Central memory CD8-positive, alpha-beta T cell (primary cell): ENCODE results near the gene TUBA1C.
A peak's percentile ranks its signal among the peaks of the same experiment; 100 is the strongest.
"Not testable (repeated sequence)": the region's sequence is repeated elsewhere in the genome, so short reads cannot be mapped to it uniquely, and the experiment has no call there.

Source experiments
- ATAC-seq: fragments of 150-1000 bp; cut with Tn5 transposase; replicated peaks from 2 replicates; pipeline ENCODE4 v1.10.0; 2022; ENCODE audit warnings: mild to moderate bottlenecking, moderate FRiP score, moderate number of reproducible peaks; ENCODE audit not compliant: poor library complexity, severe bottlenecking; ENCODE audit errors: extremely low read depth
- DNase-seq, 2 donors: peaks; one replicate each; pipeline ENCODE4 v3.0.0; 2021; ENCODE audit warnings: low spot score in 2 of 2
- H3K27ac Mint-ChIP-seq: one replicate; pipeline ENCODE4 v1.8.0; 2022; ENCODE audit warnings: low read depth, mild to moderate bottlenecking, moderate library complexity, mixed read lengths
- H3K27me3 Mint-ChIP-seq: one replicate; pipeline ENCODE4 v1.8.0; 2022; ENCODE audit warnings: mixed read lengths
- H3K36me3 Mint-ChIP-seq: one replicate; pipeline ENCODE4 v1.8.0; 2022; ENCODE audit warnings: mild to moderate bottlenecking, moderate library complexity, mixed read lengths; ENCODE audit not compliant: insufficient read depth
- H3K4me1 Mint-ChIP-seq: one replicate; pipeline ENCODE4 v1.8.0; 2022; ENCODE audit warnings: mixed read lengths
- H3K4me3 Mint-ChIP-seq: one replicate; pipeline ENCODE4 v1.8.0; 2022; ENCODE audit warnings: mild to moderate bottlenecking, moderate library complexity, mixed read lengths
- H3K9me3 Mint-ChIP-seq: one replicate; pipeline ENCODE4 v1.8.0; 2022; ENCODE audit warnings: mixed read lengths

Gene TUBA1C

DNA sequence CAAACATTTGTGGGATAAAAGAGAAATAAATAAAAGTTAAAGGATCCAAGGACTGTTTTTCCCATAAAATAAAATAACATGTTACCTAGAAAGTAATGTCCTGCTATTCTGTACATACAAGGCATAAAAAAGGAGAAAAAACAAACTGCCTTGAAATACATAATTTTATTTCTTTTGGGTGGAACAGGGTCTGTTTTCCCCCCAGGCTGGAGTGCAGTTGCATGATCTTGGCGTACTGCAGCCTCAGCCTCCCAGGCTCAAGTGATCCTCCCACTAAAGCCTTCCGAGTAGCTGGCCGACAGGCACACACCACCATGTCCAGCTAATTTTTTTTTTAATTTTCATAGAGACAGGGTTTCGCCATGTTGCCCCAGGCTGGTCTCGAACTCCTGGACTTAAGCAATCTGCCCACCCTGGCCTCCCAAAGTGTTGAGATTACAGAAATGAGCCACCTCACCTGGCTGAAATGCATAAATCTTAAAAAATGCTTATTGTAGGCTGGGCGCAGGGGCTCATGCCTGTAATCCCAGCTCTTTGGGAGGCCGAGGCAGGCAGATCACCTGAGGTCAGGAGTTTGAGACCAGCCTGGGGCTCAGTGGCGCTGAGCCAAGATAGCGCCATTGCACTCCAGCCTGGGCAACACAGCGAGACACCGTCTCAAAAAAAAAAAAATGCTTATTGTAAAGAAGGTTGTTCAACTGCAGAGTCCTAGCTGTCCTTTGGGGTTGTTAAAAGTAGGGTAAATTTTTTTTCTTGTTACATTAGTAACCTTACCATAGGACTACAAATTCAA lies 4.1 kb upstream of the TUBA1C start:
- Mint-ChIP-seq H3K9me3 (no peaks in the 10 kb centered on the region), H3K27ac (no peak overlapping the region), H3K36me3 (peaks cover 15% of the 10 kb centered on the region), H3K4me1 (peaks cover 17% of the 10 kb centered on the region), H3K27me3 (no peaks in the 10 kb centered on the region), H3K4me3 (no peak overlapping the region)
- no peak for DNase-seq
- ATAC-seq = no peak

GRCh38 chr12:49261721-49262120 lies 3.2 kb upstream of the TUBA1C start:
- no peak for ATAC-seq
- no peaks in the 10 kb centered on the region for H3K27me3 Mint-ChIP-seq
- H3K27ac Mint-ChIP-seq = no peak overlapping the region
- H3K4me1 Mint-ChIP-seq = peaks cover 17% of the 10 kb centered on the region
- no peaks in the 10 kb centered on the region for H3K9me3 Mint-ChIP-seq
- no peak overlapping the region for H3K4me3 Mint-ChIP-seq
- DNase-seq = no peak
- H3K36me3 Mint-ChIP-seq = peaks cover 17% of the 10 kb centered on the region

DNA sequence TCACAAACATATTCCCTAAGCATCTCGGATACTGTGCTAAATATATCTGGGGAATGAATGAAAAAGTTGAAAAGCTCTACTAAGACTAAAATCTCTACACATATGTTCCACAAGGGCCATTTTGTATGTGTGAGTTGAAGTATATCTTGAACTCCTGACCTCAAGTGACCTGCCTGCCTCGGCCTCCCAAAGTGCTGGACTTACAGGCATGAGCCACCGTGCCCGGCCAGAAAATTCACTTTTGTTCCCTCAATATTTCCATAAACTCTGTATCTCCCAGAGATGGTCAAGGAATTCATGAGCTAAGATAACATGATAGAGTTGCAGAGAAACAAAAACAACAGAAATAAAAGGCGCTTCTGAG lies 1.5 kb upstream of the TUBA1C start:
- Mint-ChIP-seq H3K9me3 (no peaks in the 10 kb centered on the region), H3K36me3 (peaks cover 17% of the 10 kb centered on the region), H3K27ac (no peak overlapping the region), H3K4me1 (peaks cover 25% of the 10 kb centered on the region), H3K27me3 (no peaks in the 10 kb centered on the region), H3K4me3 (peak overlapping the region; percentile 85)
- DNase-seq (no peak), ATAC-seq (no peak)

DNA sequence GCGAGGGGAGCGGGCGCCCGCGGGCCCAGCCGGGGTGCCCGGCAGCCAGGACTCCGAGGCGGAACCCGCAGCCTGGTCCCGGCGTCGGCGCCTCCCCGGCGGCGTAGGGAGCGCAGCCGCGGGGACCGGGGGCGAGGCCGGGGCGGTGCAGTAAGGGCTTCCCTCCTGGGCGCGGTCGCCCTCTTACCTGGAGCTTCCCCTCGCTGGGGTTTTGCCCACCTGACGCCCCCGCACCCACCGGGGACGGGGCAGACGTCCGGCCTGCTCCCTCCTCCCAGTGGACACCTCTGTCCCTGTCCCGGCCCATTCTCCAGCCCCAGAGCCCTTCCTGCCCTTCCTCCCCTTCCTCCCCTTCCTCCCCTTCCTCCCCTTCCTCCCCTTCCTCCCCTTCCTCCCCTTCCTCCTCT lies 413 bp upstream of the TUBA1C start:
- DNase-seq (peak; percentile 13 to 26), ATAC-seq (peak; percentile 39)
- peak overlapping the region; percentile 92 for H3K27ac Mint-ChIP-seq
- peaks cover 19% of the 10 kb centered on the region for H3K36me3 Mint-ChIP-seq
- H3K4me1 Mint-ChIP-seq = peaks cover 30% of the 10 kb centered on the region
- H3K9me3 Mint-ChIP-seq = no peaks in the 10 kb centered on the region
- H3K4me3 Mint-ChIP-seq = peak overlapping the region; percentile 85
- no peaks in the 10 kb centered on the region for H3K27me3 Mint-ChIP-seq

DNA sequence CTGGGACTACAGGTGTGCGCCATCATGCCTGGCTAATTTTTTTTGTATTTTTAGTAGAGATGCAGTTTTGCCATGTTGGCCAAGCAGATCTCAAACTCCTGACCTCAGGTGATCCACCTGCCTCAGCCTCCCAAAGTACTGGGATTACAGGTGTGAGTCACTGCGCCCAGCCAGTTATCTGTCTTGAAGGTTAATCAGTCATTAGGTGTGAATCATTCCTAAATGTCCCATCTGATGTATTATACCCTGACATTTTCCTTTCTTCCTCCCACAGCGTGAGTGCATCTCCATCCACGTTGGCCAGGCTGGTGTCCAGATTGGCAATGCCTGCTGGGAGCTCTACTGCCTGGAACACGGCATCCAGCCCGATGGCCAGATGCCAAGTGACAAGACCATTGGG lies 4.3 kb downstream of the TUBA1C start:
- not testable (repeated sequence) for DNase-seq, H3K27me3 Mint-ChIP-seq, H3K4me3 Mint-ChIP-seq, H3K27ac Mint-ChIP-seq, H3K9me3 Mint-ChIP-seq, ATAC-seq
- peaks cover 21% of the 10 kb centered on the region for H3K4me1 Mint-ChIP-seq
- peaks cover 34% of the 10 kb centered on the region for H3K36me3 Mint-ChIP-seq

GRCh38 chr12:49272790-49273725 lies 8.2 kb downstream of the TUBA1C start:
- ATAC-seq = no peak
- no peak overlapping the region for H3K4me3 Mint-ChIP-seq
- no peaks in the 10 kb centered on the region for H3K27me3 Mint-ChIP-seq
- peaks cover 26% of the 10 kb centered on the region for H3K36me3 Mint-ChIP-seq
- H3K27ac Mint-ChIP-seq = no peak overlapping the region
- H3K9me3 Mint-ChIP-seq = no peaks in the 10 kb centered on the region
- DNase-seq = no peak
- H3K4me1 Mint-ChIP-seq = peaks cover 6% of the 10 kb centered on the region

GRCh38 chr12:49273726-49274395 lies 9.0 kb downstream of the TUBA1C start:
- no peak for ATAC-seq
- no peaks in the 10 kb centered on the region for H3K9me3 Mint-ChIP-seq
- peaks cover 26% of the 10 kb centered on the region for H3K36me3 Mint-ChIP-seq
- no peak overlapping the region for H3K27ac Mint-ChIP-seq
- H3K4me3 Mint-ChIP-seq = no peak overlapping the region
- peaks cover under 1% of the 10 kb centered on the region for H3K27me3 Mint-ChIP-seq
- no peak for DNase-seq
- peaks cover under 1% of the 10 kb centered on the region for H3K4me1 Mint-ChIP-seq

DNA sequence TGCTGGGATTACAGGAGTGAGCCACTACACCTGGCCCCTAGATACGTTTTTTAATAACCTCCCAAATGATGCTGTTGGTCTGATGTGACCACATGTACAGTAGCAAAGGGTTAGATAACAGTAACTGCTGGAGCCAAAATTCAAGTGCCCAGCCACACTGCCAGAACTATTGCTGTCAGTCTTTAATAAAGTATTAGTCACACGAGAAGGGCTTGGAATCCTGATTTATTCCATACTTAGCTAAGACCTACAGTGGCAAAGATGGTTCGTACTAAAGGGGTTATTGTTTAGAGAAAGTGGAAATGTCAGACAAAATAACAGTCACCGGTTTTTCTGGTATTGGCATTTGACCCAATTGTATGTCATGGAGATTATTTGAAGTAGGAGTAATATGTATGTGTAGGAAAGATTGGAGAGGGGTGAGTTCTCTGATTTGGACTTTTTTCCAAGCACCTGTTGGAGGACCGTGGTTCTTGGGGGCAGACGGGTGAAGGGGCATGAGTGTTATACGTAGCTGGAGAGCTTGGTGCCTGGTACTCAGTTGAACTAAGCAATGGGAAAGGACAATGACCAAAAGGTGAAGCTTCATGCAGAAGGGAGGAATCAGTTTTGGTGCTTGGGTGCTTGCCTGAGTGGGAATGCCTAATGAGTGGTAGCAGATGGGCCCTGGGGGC lies 9.7 kb downstream of the TUBA1C start:
- ATAC-seq (no peak), DNase-seq (no peak)
- peaks cover 26% of the 10 kb centered on the region for H3K36me3 Mint-ChIP-seq
- no peak overlapping the region for H3K4me3 Mint-ChIP-seq
- no peaks in the 10 kb centered on the region for H3K9me3 Mint-ChIP-seq
- H3K27me3 Mint-ChIP-seq = peaks cover 7% of the 10 kb centered on the region
- H3K4me1 Mint-ChIP-seq = no peaks in the 10 kb centered on the region
- no peak overlapping the region for H3K27ac Mint-ChIP-seq

GRCh38 chr12:49276304-49277290 lies 11.7 kb downstream of the TUBA1C start:
- Mint-ChIP-seq H3K4me3 (no peak overlapping the region), H3K9me3 (no peaks in the 10 kb centered on the region), H3K27me3 (peaks cover 11% of the 10 kb centered on the region), H3K36me3 (peaks cover 13% of the 10 kb centered on the region), H3K27ac (no peak overlapping the region), H3K4me1 (no peaks in the 10 kb centered on the region)
- DNase-seq (no peak), ATAC-seq (no peak)

DNA sequence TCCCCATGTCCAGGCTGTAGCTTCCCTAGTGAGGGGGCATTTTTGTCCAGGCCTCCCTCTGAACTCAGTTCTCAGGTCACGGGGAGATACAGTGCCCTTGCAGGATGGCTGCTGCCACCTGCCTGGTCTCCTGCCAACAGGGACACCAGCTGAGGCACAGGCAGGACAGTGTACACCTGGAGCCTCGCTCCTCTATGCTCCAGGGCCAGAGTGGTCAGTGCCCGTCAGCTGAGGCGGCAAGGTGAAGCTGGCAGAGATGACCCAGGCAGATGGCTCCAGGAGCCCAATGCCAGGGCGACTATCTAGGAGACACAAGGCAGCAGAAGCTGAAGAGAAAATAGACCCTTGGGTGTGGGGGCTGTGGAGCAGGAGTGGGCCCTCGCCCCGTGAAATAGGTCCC lies 12.6 kb downstream of the TUBA1C start:
- Mint-ChIP-seq H3K27me3 (peaks cover 20% of the 10 kb centered on the region), H3K9me3 (no peaks in the 10 kb centered on the region), H3K36me3 (peaks cover 8% of the 10 kb centered on the region), H3K27ac (no peak overlapping the region), H3K4me1 (no peaks in the 10 kb centered on the region), H3K4me3 (no peak overlapping the region)
- no peak for ATAC-seq
- no peak for DNase-seq

GRCh38 chr12:49279706-49280159 lies 14.9 kb downstream of the TUBA1C start:
- no peaks in the 10 kb centered on the region for H3K9me3 Mint-ChIP-seq
- H3K27me3 Mint-ChIP-seq = peaks cover 35% of the 10 kb centered on the region
- H3K4me1 Mint-ChIP-seq = no peaks in the 10 kb centered on the region

More at GRCh38 chr12:49279706-49280159, 14.9 kb downstream of the TUBA1C start:
- H3K36me3 Mint-ChIP-seq = peaks cover 6% of the 10 kb centered on the region
- DNase-seq = no peak
- H3K27ac Mint-ChIP-seq = no peak overlapping the region
- no peak for ATAC-seq
- H3K4me3 Mint-ChIP-seq = no peak overlapping the region
